K562 (cell line): ENCODE results near the gene MAP4K4. TPM values are rescaled to one million over a fixed set of nuclear protein-coding genes. Genes with fewer than 3 reads are reported as not detected.

Experiments
- ATAC-seq: fragments of 200-7000 bp; cut with Tn5 transposase; 3 replicates; pipeline ENCODE4 v1.9.1; 2020; ENCODE audit warnings: moderate library complexity
- BruUV-seq: library from RNA; stranded (reverse); fragments of 400-500 nt; replicated peaks from 2 replicates; lab custom pipeline; 2021; lab: Mats Ljungman, UMichigan
- CTCF ChIA-PET: fragments of 300-600 bp; formaldehyde crosslinking; extraction: SDS; loops from one replicate; lab custom pipeline; 2021; ENCODE audit warnings: low intra/inter-chr PET ratio; lab: Yijun Ruan, JAX
- POLR2A ChIA-PET: fragments of 300-600, 350-650 bp; sonication (Branson Sonifier 250); formaldehyde crosslinking; extraction: SDS; loops from one replicate; lab custom pipeline; 2021; ENCODE audit warnings: antibody characterized with exemption, inconsistent platforms; lab: Yijun Ruan, JAX
- DNase-seq, 4 experiments: peaks; one replicate each; pipeline versions ENCODE4 v3.0.0 to v3.0.0-alpha.2; 2011 to 2018; ENCODE audit warnings: low spot score in 3 of 4, mixed read lengths in 3 of 4; ENCODE audit errors: extremely low read depth in 1 of 4
- FAIRE-seq: peaks from 2 replicates; lab custom pipeline; 2011; peaks lifted over from hg19 to GRCh38; lab: Jason Lieb, UNC
- H2AFZ ChIP-seq: 2 replicates; pipeline ENCODE4 v1.6.0; 2011; ENCODE audit warnings: low read depth, low read length, control low read depth, inconsistent platforms
- H3K27ac ChIP-seq: fragments of 200-600 bp; 3 replicates; pipeline ENCODE4 v1.8.0; 2011; ENCODE audit warnings: low read depth, mild to moderate bottlenecking, control low read depth, inconsistent platforms, low read length, moderate library complexity, mixed read lengths; ENCODE audit errors: extremely low read depth
- H3K27me3 ChIP-seq, 2 experiments: fragments of 300-600 bp in 1 of 2; 2 replicates in 1 of 2; 3 replicates in 1 of 2; pipeline versions ENCODE4 v1.6.0 to v1.8.0; 2011; ENCODE audit warnings: inconsistent platforms in 2 of 2, low read length in 2 of 2, mild to moderate bottlenecking in 1 of 2, mixed read lengths in 1 of 2, moderate library complexity in 1 of 2; ENCODE audit not compliant: control insufficient read depth in 2 of 2, insufficient read depth in 2 of 2
- H3K36me3 ChIP-seq: fragments of 300-600 bp; 3 replicates; pipeline ENCODE4 v1.8.0; 2011; ENCODE audit warnings: mild to moderate bottlenecking, low read length, inconsistent platforms; ENCODE audit not compliant: control insufficient read depth, insufficient read depth
- H3K4me1 ChIP-seq, 2 experiments: fragments of 200-600 bp in 1 of 2; replicated peaks in 1 of 2; 2 replicates in 1 of 2; 3 replicates in 1 of 2; pipeline versions ENCODE4 v1.5.1 to v1.8.0; 2011; ENCODE audit warnings: inconsistent platforms in 2 of 2, low read length in 2 of 2, mild to moderate bottlenecking in 1 of 2, mixed read lengths in 1 of 2, moderate library complexity in 1 of 2; ENCODE audit not compliant: control insufficient read depth in 2 of 2, insufficient read depth in 2 of 2
- H3K4me2 ChIP-seq: 2 replicates; pipeline ENCODE4 v1.6.1; 2011; ENCODE audit warnings: low read length, control low read depth, inconsistent platforms, mixed read lengths; ENCODE audit not compliant: insufficient read depth
- H3K4me3 ChIP-seq: fragments of 200-600 bp; sonication (generic), shearing (Covaris generic); 2 replicates; pipeline ENCODE4 v1.5.1; 2016; ENCODE audit warnings: control low read depth, inconsistent platforms
- H3K79me2 ChIP-seq: fragments of 200-600 bp; 3 replicates; pipeline ENCODE4 v1.8.0; 2011; ENCODE audit warnings: low read length, inconsistent platforms; ENCODE audit not compliant: control insufficient read depth, insufficient read depth
- H3K9ac ChIP-seq, 2 experiments: 2 replicates each; pipeline versions ENCODE4 v1.6.0 to v1.6.1; 2011; ENCODE audit warnings: low read depth in 2 of 2, low read length in 2 of 2, control low read depth in 1 of 2, inconsistent platforms in 1 of 2, mild to moderate bottlenecking in 1 of 2, mixed read lengths in 1 of 2; ENCODE audit not compliant: insufficient read depth in 1 of 2
- H3K9me1 ChIP-seq: one replicate; pipeline ENCODE4 v1.6.0; 2011; ENCODE audit warnings: inconsistent platforms, mild to moderate bottlenecking, low read length, moderate library complexity; ENCODE audit not compliant: control insufficient read depth, insufficient read depth
- H3K9me3 ChIP-seq: replicated peaks from 2 replicates; pipeline ENCODE4 v1.5.1; 2011; ENCODE audit warnings: low read depth, low read length, inconsistent platforms; ENCODE audit not compliant: control insufficient read depth, insufficient read depth
- H4K20me1 ChIP-seq: replicated peaks from 2 replicates; pipeline ENCODE4 v1.6.1; 2011; ENCODE audit warnings: low read length, inconsistent platforms, mixed read lengths; ENCODE audit not compliant: control insufficient read depth, insufficient read depth
- AFF1 ChIP-seq, 2 experiments: fragments of 450-650 bp; IDR thresholded peaks; 2 replicates each; pipeline ENCODE4 v1.6.1; 2018; ENCODE audit warnings: mild to moderate bottlenecking in 2 of 2, low read depth in 1 of 2; ENCODE audit not compliant: partially characterized antibody in 2 of 2
- EGR1 ChIP-seq: fragments of 450-650 bp; conservative IDR thresholded peaks from 2 replicates; pipeline ENCODE4 v1.6.1; 2017; ENCODE audit warnings: mild to moderate bottlenecking
- FIP1L1 ChIP-seq: fragments of 200-400 bp; formaldehyde crosslinking; IDR thresholded peaks from 2 replicates; pipeline ENCODE4 v1.6.1; 2018; ENCODE audit warnings: mild to moderate bottlenecking, low read depth, low read length; ENCODE audit not compliant: poor library complexity, severe bottlenecking
- MLLT1 ChIP-seq, 2 experiments: fragments of 450-650 bp; IDR thresholded peaks; 2 replicates each; pipeline ENCODE4 v1.6.1; 2016
- POLR3G ChIP-seq: IDR thresholded peaks from 2 replicates; pipeline ENCODE4 v1.6.1; 2011; ENCODE audit not compliant: insufficient read length, insufficient replicate concordance; ENCODE audit errors: extremely low read depth
- SMARCC2 ChIP-seq: fragments of 450-650 bp; IDR thresholded peaks from 2 replicates; pipeline ENCODE4 v1.6.1; 2017; ENCODE audit warnings: antibody characterized with exemption, moderate library complexity, mild to moderate bottlenecking, low read depth
- ZNF707 ChIP-seq: fragments of 250-450 bp; sonication (Bioruptor Pico); conservative IDR thresholded peaks from 2 replicates; pipeline ENCODE4 v1.8.0; 2022; ENCODE audit warnings: inconsistent platforms, mild to moderate bottlenecking, moderate library complexity
- WGBS: fragments of 100-300 bp; shearing (Covaris generic); methylation state at CpG from one replicate; pipeline ENCODE4 v1.1.6; 2016; ENCODE audit warnings: low coverage, mixed read lengths; ENCODE audit not compliant: insufficient coverage; ENCODE audit errors: missing lambda C conversion rate; 5-methylcytosine and 5-hydroxymethylcytosine counted together
- in situ Hi-C: fragments of 300-500 bp; cut with MboI; formaldehyde crosslinking; loops from 4 replicates; pipeline ENCODE4 v1.15.0; 2018; ENCODE audit warnings: inconsistent platforms, mixed read lengths
- intact Hi-C: fragments of 100-400 bp; cut with micrococcal nuclease; formaldehyde crosslinking; loops from 2 replicates; pipeline ENCODE4 v1.14.2; 2022
- polyA plus RNA-seq, 8 experiments: library from polyadenylated mRNA; depleted of rRNA in 4 of 8; stranded (reverse) in 5 of 8; unstranded in 3 of 8; fragments of >200 nt; fragmentation: Nextera tagmentation in 2 of 8; fragmentation: Illumina TruSeq in 1 of 8; extraction: Ambion mirVana in 2 of 8; extraction: Trizol in 1 of 8; gene quantifications; 2 replicates each; pipeline versions ENCODE4 v1.2.1 to v1.2.3, GENCODE V29; 2011 to 2014; ENCODE audit warnings: inconsistent platforms in 1 of 8, missing spikeins in 1 of 8
- total RNA-seq, 7 experiments: library from RNA; depleted of rRNA in 6 of 7; stranded (reverse); fragments of >200 nt in 6 of 7; fragmentation: Illumina TruSeq in 2 of 7; extraction: Trizol in 2 of 7; gene quantifications; 2 replicates each; pipeline versions ENCODE4 v1.2.1 to v1.2.3, GENCODE V29; 2011 to 2021; ENCODE audit warnings: low replicate concordance in 1 of 7

Gene MAP4K4
- total and polyA plus RNA-seq, 9 of the 15 experiments (the other 6 are each of a cell fraction or from before 2014, with no cell fraction given), result 7.6 to 76.4 (median 50.6) TPM

- Histone ChIP-seq H3K9me3 (no peaks in the 10 kb centered on the region; the same call in 1 of the 2 replicates), H3K4me3 (no peak overlapping the region), H3K4me1 (peaks cover 0 to 38% of the 10 kb centered on the region in 2 experiments; a peak in 3 of 5 replicates), H3K4me2 (no peak overlapping the region), H4K20me1 (0 out of 2 replicates have a peak, but pooled peaks cover 7% of the 10 kb centered on the region), H3K9ac (no peak overlapping the region), H3K36me3 (peaks cover 60% of the 10 kb centered on the region), H3K79me2 (peaks cover 17% of the 10 kb centered on the region; the same call in 2 of the 3 replicates), H2AFZ (no peak overlapping the region), H3K9me1 (no peaks in the 10 kb centered on the region), H3K27me3 (no peaks in the 10 kb centered on the region), H3K27ac (no peak overlapping the region; the same call in 2 of the 3 replicates)
- TF ChIP-seq POLR3G, result no peak
- TF ChIP-seq EGR1, result peak; percentile 48
- in situ Hi-C loops (loop anchor here (10.0 kb wide), 1 partner anchor 412 kb away; no protein-coding TSS in a partner anchor), intact Hi-C loops (no loop called here)
- ChIA-PET CTCF (no interaction called here), POLR2A (no interaction called here)
- BruUV-seq, result no TSS peak
- no peak for ATAC-seq
- no peak for FAIRE-seq
- DNase-seq, result no peak
- 83% methylated on average over 2 of the region's 2 CpGs for WGBS
Observed at GRCh38 chr2:101826716-101827115, 129.2 kb downstream of the MAP4K4 start.

GRCh38 chr2:101827246-101827645, 129.7 kb downstream of the MAP4K4 start:
- Histone ChIP-seq H4K20me1 (0 out of 2 replicates have a peak, but pooled peaks cover 8% of the 10 kb centered on the region), H3K27ac (peak overlapping the region; percentile 38; the same call in 1 of the 3 replicates), H2AFZ (no peak overlapping the region), H3K9ac (no peak overlapping the region), H3K9me3 (no peaks in the 10 kb centered on the region; the same call in 1 of the 2 replicates), H3K4me1 (peaks cover 0 to 40% of the 10 kb centered on the region in 2 experiments; a peak in 3 of 5 replicates), H3K27me3 (no peaks in the 10 kb centered on the region), H3K9me1 (no peaks in the 10 kb centered on the region), H3K79me2 (peaks cover 16% of the 10 kb centered on the region; the same call in 2 of the 3 replicates), H3K36me3 (peaks cover 63% of the 10 kb centered on the region), H3K4me3 (no peak overlapping the region), H3K4me2 (no peak overlapping the region; the same call in 1 of the 2 replicates)
- CTCF ChIA-PET, result no interaction called here
- peak in 2 of 4 experiments; percentile 46 to 57 for DNase-seq
- no TSS peak for BruUV-seq
- POLR2A ChIA-PET, result no interaction called here
- ATAC-seq, result no peak
- 37% methylated on average over 2 of the region's 2 CpGs for WGBS
- in situ Hi-C loops, result loop anchor here (10.0 kb wide), 1 partner anchor 412 kb away; no protein-coding TSS in a partner anchor
- FAIRE-seq, result peak; percentile 48
- intact Hi-C loops, result no loop called here
- no peak for TF ChIP-seq FIP1L1
- TF ChIP-seq ZNF707 (CRISPR knock-in tag), result no peak
- peak; percentile 23; the same call in 1 of the 2 replicates for TF ChIP-seq EGR1
- no peak for TF ChIP-seq SMARCC2
- no peak for TF ChIP-seq MLLT1 (IDR thresholded peaks at IDR 0.05)
- no peak for TF ChIP-seq AFF1 (IDR thresholded peaks at IDR 0.05; ENCODE audit: low read depth in 1 of 2, partially characterized antibody in 2 of 2)
